ENCODE results near the gene PTPN23.

Gene PTPN23

DNA sequence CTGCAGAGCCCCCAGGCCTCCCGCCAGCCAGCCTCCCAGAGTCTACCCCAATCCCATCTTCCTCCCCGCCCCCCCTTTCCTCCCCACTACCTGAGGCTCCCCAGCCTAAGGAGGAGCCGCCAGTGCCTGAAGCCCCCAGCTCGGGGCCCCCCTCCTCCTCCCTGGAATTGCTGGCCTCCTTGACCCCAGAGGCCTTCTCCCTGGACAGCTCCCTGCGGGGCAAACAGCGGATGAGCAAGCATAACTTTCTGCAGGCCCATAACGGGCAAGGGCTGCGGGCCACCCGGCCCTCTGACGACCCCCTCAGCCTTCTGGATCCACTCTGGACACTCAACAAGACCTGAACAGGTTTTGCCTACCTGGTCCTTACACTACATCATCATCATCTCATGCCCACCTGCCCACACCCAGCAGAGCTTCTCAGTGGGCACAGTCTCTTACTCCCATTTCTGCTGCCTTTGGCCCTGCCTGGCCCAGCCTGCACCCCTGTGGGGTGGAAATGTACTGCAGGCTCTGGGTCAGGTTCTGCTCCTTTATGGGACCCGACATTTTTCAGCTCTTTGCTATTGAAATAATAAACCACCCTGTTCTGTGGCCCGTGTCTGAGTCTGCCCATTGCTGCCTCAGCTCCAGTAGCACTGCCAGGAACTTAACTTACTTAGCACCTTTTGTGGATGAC is 32.2 kb downstream of the PTPN23 start:
- H3K36me3 ChIP-seq (ENCODE audit: control insufficient read depth, insufficient read depth, low read length) = peaks cover 79% of the 10 kb centered on the region
- H3K9me3 ChIP-seq (ENCODE audit: control insufficient read depth, low read length) = no peaks in the 10 kb centered on the region
- H3K4me3 ChIP-seq (ENCODE audit: extremely low read depth, insufficient read depth, low read length, poor library complexity, severe bottlenecking) = no peak overlapping the region
- no peaks in the 10 kb centered on the region for H3K4me1 ChIP-seq (ENCODE audit: control insufficient read depth, insufficient read depth, low read length, poor library complexity, severe bottlenecking)
- no peak overlapping the region for H3K27ac ChIP-seq (ENCODE audit: low read depth, low read length, severe bottlenecking)
- WGBS, 2 experiments (ENCODE audit: insufficient coverage in 2 of 2) = 93 to 99% methylated on average over 7 to 9 of the region's 12 CpGs

DNA sequence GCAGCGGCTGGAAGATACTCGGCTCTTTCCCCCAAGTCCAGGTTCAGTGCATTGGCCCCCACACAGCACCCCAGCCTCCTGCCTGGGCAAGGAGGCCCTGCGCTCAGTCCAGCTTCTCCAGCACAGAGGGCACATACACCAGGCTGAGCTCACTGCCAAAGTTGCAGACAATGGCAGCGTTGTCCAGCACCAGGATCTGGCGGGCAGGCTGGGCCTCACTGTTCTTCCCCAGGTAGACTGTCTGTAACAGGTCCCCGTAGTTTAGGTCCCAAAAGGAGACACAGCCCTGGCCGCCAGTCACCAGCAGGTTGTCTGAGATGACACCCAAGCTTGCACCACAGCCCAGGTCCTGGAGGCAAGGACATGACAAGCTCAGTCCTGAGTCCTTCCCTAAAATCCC is 32.9 kb downstream of the PTPN23 start:
- peaks cover 75% of the 10 kb centered on the region for H3K36me3 ChIP-seq (ENCODE audit: control insufficient read depth, insufficient read depth, low read length)

DNA sequence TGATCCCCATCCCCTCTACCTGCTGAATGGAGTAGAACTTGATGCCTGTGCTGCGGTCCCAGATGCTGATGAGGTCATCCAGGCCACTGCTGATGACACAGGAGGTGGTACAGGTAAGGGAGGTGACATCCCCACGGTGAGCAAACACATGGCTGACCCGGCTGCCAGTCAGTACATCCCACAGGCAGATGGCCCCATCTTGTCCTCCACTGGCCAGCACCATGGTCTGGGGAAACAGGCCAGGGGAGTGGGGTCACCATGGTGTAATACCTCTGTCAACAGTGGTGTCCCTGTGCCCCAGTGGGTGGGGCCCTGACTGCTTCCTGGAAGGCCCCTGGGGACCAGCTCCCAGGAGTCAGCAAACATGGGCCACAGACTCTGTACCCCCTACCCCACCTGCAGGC is 33.3 kb downstream of the PTPN23 start:
- Histone ChIP-seq H3K4me3 (ENCODE audit: extremely low read depth, insufficient read depth, low read length, poor library complexity, severe bottlenecking) (no peak overlapping the region), H3K27ac (ENCODE audit: low read depth, low read length, severe bottlenecking) (no peak overlapping the region), H3K36me3 (ENCODE audit: control insufficient read depth, insufficient read depth, low read length) (peaks cover 77% of the 10 kb centered on the region), H3K4me1 (ENCODE audit: control insufficient read depth, insufficient read depth, low read length, poor library complexity, severe bottlenecking) (no peaks in the 10 kb centered on the region), H3K9me3 (ENCODE audit: control insufficient read depth, low read length) (no peaks in the 10 kb centered on the region)
- 92 to 100% methylated on average over 2 to 3 of the region's 3 CpGs for WGBS, 2 experiments (ENCODE audit: insufficient coverage in 2 of 2)

More for the DNA sequence above, 32.9 kb downstream of the PTPN23 start:
- Histone ChIP-seq H3K27ac (ENCODE audit: low read depth, low read length, severe bottlenecking) (no peak overlapping the region), H3K4me3 (ENCODE audit: extremely low read depth, insufficient read depth, low read length, poor library complexity, severe bottlenecking) (no peak overlapping the region), H3K9me3 (ENCODE audit: control insufficient read depth, low read length) (no peaks in the 10 kb centered on the region), H3K4me1 (ENCODE audit: control insufficient read depth, insufficient read depth, low read length, poor library complexity, severe bottlenecking) (no peaks in the 10 kb centered on the region)
- 95 to 96% methylated on average over 6 to 7 of the region's 7 CpGs for WGBS, 2 experiments (ENCODE audit: insufficient coverage in 2 of 2)

GRCh38 chr3:47414666-47415587 is 34.1 kb downstream of the PTPN23 start:
- no peak overlapping the region for H3K4me3 ChIP-seq (ENCODE audit: extremely low read depth, insufficient read depth, low read length, poor library complexity, severe bottlenecking)
- H3K27ac ChIP-seq (ENCODE audit: low read depth, low read length, severe bottlenecking) = peak overlapping the region; percentile 5
- H3K36me3 ChIP-seq (ENCODE audit: control insufficient read depth, insufficient read depth, low read length) = peaks cover 77% of the 10 kb centered on the region
- H3K4me1 ChIP-seq (ENCODE audit: control insufficient read depth, insufficient read depth, low read length, poor library complexity, severe bottlenecking) = no peaks in the 10 kb centered on the region
- 94 to 99% methylated on average over 13 of the region's 16 CpGs for WGBS, 2 experiments (ENCODE audit: insufficient coverage in 2 of 2)
- no peaks in the 10 kb centered on the region for H3K9me3 ChIP-seq (ENCODE audit: control insufficient read depth, low read length)

DNA sequence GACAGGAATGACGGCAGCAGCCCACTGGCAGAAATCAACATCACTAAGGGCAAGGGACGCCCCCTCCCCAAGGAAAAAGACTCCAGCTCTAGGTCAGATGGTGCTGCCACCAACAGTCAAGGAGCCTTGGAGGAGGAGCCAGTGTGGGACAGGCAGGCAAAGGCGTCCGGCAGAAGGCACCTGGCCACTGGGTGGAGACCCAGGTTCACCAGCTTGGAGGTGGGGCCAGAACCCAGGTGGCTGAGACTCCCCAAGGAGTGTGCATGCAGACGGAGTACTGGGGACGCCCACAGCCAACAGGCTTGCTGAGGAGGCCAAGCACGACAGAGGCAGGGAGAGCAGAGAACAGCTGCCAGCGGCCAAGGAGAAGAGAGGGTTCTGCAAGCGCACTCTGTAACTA is 35.2 kb downstream of the PTPN23 start:
- Histone ChIP-seq H3K4me3 (ENCODE audit: extremely low read depth, insufficient read depth, low read length, poor library complexity, severe bottlenecking) (no peak overlapping the region), H3K9me3 (ENCODE audit: control insufficient read depth, low read length) (no peaks in the 10 kb centered on the region), H3K36me3 (ENCODE audit: control insufficient read depth, insufficient read depth, low read length) (peaks cover 75% of the 10 kb centered on the region), H3K27ac (ENCODE audit: low read depth, low read length, severe bottlenecking) (no peak overlapping the region), H3K4me1 (ENCODE audit: control insufficient read depth, insufficient read depth, low read length, poor library complexity, severe bottlenecking) (peaks cover under 1% of the 10 kb centered on the region)
- WGBS, 2 experiments (ENCODE audit: insufficient coverage in 2 of 2) = 83 to 89% methylated on average over 7 to 8 of the region's 9 CpGs

DNA sequence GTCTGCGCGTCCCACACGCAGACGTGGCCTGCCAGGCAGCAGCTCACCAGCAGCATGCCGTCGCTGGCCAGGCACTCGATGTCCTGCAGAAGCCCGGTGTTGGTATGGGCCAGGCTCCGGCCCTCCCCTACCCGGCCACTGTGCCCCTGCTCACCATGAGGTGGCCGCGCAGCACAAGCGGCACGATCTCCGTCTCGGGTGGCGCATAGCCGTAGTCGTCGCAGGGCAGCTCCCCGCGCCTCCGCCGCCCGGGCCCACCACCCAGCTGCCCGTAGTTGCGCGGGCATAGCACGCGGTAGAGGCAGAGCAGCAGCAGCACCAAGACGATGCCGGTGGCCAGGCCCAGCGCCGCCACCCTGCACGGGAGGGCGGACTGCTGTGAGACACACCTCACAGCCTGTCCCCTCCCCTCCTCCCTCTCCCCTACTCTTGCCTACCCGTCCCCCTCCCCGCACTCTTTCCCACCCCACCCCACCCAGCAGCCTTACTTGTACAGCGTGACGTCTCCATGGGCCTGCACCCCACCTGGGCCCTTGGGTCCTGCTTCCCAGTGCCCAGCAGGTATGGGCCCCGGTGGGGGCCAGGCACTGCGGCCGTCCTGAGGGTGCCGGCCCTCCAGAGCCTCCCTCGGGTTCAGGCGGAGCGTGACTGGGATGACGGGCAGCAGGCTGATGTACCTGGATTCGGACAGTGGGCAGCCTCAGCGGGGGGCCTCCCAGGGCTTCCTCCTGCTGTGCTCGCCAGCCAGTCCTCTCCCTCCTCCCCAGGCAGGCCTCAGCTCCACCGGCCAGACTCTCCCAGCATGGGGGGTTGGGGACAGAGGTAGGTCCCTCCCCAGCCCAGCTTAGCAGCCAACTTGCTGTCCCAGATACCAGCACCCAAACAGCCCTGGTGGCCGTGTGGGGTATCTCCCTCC is 37.6 kb downstream of the PTPN23 start:
- peaks cover 61% of the 10 kb centered on the region for H3K36me3 ChIP-seq (ENCODE audit: control insufficient read depth, insufficient read depth, low read length)
- H3K27ac ChIP-seq (ENCODE audit: low read depth, low read length, severe bottlenecking) = no peak overlapping the region
- H3K4me3 ChIP-seq (ENCODE audit: extremely low read depth, insufficient read depth, low read length, poor library complexity, severe bottlenecking) = no peak overlapping the region
- WGBS, 2 experiments (ENCODE audit: insufficient coverage in 2 of 2) = 94 to 96% methylated on average over 37 to 49 of the region's 53 CpGs
- H3K9me3 ChIP-seq (ENCODE audit: control insufficient read depth, low read length) = no peaks in the 10 kb centered on the region
- H3K4me1 ChIP-seq (ENCODE audit: control insufficient read depth, insufficient read depth, low read length, poor library complexity, severe bottlenecking) = peaks cover 3% of the 10 kb centered on the region

- WGBS, 2 experiments (ENCODE audit: insufficient coverage in 2 of 2) = 94 to 96% methylated on average over 14 to 16 of the region's 17 CpGs
- H3K9me3 ChIP-seq (ENCODE audit: control insufficient read depth, low read length) = no peaks in the 10 kb centered on the region
- no peak overlapping the region for H3K4me3 ChIP-seq (ENCODE audit: extremely low read depth, insufficient read depth, low read length, poor library complexity, severe bottlenecking)
- H3K36me3 ChIP-seq (ENCODE audit: control insufficient read depth, insufficient read depth, low read length) = peaks cover 51% of the 10 kb centered on the region
- peaks cover 3% of the 10 kb centered on the region for H3K4me1 ChIP-seq (ENCODE audit: control insufficient read depth, insufficient read depth, low read length, poor library complexity, severe bottlenecking)
- no peak overlapping the region for H3K27ac ChIP-seq (ENCODE audit: low read depth, low read length, severe bottlenecking)
These were observed 38.5 kb downstream of the PTPN23 start for GRCh38 chr3:47419083-47420043.

- Histone ChIP-seq H3K27ac (ENCODE audit: low read depth, low read length, severe bottlenecking) (no peak overlapping the region), H3K9me3 (ENCODE audit: control insufficient read depth, low read length) (no peaks in the 10 kb centered on the region), H3K4me3 (ENCODE audit: extremely low read depth, insufficient read depth, low read length, poor library complexity, severe bottlenecking) (no peak overlapping the region), H3K36me3 (ENCODE audit: control insufficient read depth, insufficient read depth, low read length) (peaks cover 48% of the 10 kb centered on the region), H3K4me1 (ENCODE audit: control insufficient read depth, insufficient read depth, low read length, poor library complexity, severe bottlenecking) (peaks cover 3% of the 10 kb centered on the region)
- 94 to 96% methylated on average over 5 of the region's 5 CpGs for WGBS, 2 experiments (ENCODE audit: insufficient coverage in 2 of 2)
These were observed 39.2 kb downstream of the PTPN23 start for GRCh38 chr3:47420044-47420430.

GRCh38 chr3:47420511-47421484 is 40.0 kb downstream of the PTPN23 start:
- 77 to 85% methylated on average over 21 to 22 of the region's 29 CpGs for WGBS, 2 experiments (ENCODE audit: insufficient coverage in 2 of 2)
- peaks cover 3% of the 10 kb centered on the region for H3K4me1 ChIP-seq (ENCODE audit: control insufficient read depth, insufficient read depth, low read length, poor library complexity, severe bottlenecking)
- no peak overlapping the region for H3K4me3 ChIP-seq (ENCODE audit: extremely low read depth, insufficient read depth, low read length, poor library complexity, severe bottlenecking)
- peak overlapping the region; percentile 62 for H3K27ac ChIP-seq (ENCODE audit: low read depth, low read length, severe bottlenecking)
- peaks cover 41% of the 10 kb centered on the region for H3K36me3 ChIP-seq (ENCODE audit: control insufficient read depth, insufficient read depth, low read length)
- no peaks in the 10 kb centered on the region for H3K9me3 ChIP-seq (ENCODE audit: control insufficient read depth, low read length)

Data from mesodermal cell (in vitro differentiated cells).